Mucosa of gallbladder (tissue), 1 donor: ENCODE data around the gene PATE4. TPM values are rescaled to one million over a fixed set of nuclear protein-coding genes. Genes with fewer than 3 reads are reported as not detected.

ENCODE experiments used
- DNase-seq: peaks from one replicate; pipeline ENCODE4 v3.0.0-alpha.2; 2020; ENCODE audit warnings: low spot score
- total RNA-seq: library from RNA; stranded (reverse); gene quantifications from one replicate; pipeline ENCODE4 v1.2.1, GENCODE V29; 2021
- donor health status: DM: no; HTN: no; CAD: no.

Gene PATE4
- total RNA-seq, 1 donor from 2014 or later: not detected

DNA sequence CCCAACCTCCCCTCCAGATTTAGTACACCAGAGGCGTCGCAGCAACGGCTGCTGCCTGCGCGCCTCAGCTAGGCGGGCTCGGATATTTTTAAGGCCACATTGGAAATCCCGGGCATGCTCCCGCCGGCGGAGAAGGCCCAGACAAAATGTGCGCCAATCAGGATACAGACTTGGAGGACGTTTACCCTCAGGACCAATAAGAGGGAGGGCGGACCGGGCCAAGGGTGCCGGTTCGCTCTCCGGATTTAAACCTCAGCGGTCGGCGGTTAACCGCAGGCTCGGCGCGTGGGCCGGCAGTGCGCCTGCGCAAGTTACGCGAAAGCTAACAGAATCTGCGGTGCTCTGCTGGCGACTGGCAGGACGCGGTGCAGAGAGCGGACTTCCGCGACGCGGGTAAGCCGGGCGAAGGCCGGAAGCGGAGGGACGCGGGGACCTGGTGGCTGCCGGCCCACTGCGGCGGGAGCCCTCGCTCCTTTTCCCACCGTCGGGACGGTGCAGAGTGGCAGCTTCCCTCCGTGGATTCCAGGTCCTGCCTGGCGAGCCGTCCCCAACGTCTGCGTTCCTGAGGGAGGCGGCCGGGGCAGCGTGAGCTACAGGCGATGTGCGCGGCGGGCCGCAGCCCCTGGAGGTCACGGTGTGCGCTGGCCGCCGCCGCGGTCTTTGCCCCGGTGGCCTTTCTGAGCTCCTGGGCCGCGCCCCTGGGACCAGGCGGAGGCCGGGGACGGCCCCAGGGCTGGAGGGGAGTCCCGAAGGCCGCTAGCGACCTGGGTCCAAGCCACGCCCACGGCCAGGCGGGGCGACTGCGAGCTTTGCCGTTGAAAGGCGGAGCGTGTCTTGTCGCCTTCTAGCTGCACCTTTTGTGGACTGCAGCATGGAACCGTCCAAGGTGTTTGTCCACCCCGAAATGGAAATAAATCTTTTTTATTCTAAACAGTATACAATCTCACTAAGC is 54.5 kb downstream of the PATE4 start, which contains the start of gene HYLS1:
Gene HYLS1 (plus strand): TSS at position 296 of the 952 bp plus-strand sequence. CDS start 11,701 bp downstream, outside the sequence.
- DNase-seq: peak; percentile 96

Other genes starting within 250 kb of the PATE4 start
- 139 TPM for gene STT3A, start 240.5 kb upstream of the PATE4 start, total RNA-seq
- 4.9 TPM for gene CHEK1, start 208.2 kb upstream of the PATE4 start, total RNA-seq
- gene ACRV1, start 152.5 kb upstream of the PATE4 start, total RNA-seq: not detected
- gene PATE1, start 87.0 kb upstream of the PATE4 start, total RNA-seq: not detected
- not detected for gene PATE2, start 54.5 kb upstream of the PATE4 start, total RNA-seq
- not detected for gene PATE3, start 45.2 kb upstream of the PATE4 start, total RNA-seq
- gene HYLS1, start 54.4 kb downstream of the PATE4 start, total RNA-seq: 4.8 TPM
- 7.4 TPM for gene PUS3, start 69.9 kb downstream of the PATE4 start, total RNA-seq
- 0.29 TPM for gene DDX25, start 71.2 kb downstream of the PATE4 start, total RNA-seq
- not detected for gene VSIG10L2, start 112.7 kb downstream of the PATE4 start, total RNA-seq
- gene CDON, start 229.6 kb downstream of the PATE4 start, total RNA-seq: 25.8 TPM